ENCODE data around the gene LIPI.
"Not testable (repeated sequence)": the region's sequence is repeated elsewhere in the genome, so short reads cannot be mapped to it uniquely, and the experiment has no call there.

The LIPI gene

DNA sequence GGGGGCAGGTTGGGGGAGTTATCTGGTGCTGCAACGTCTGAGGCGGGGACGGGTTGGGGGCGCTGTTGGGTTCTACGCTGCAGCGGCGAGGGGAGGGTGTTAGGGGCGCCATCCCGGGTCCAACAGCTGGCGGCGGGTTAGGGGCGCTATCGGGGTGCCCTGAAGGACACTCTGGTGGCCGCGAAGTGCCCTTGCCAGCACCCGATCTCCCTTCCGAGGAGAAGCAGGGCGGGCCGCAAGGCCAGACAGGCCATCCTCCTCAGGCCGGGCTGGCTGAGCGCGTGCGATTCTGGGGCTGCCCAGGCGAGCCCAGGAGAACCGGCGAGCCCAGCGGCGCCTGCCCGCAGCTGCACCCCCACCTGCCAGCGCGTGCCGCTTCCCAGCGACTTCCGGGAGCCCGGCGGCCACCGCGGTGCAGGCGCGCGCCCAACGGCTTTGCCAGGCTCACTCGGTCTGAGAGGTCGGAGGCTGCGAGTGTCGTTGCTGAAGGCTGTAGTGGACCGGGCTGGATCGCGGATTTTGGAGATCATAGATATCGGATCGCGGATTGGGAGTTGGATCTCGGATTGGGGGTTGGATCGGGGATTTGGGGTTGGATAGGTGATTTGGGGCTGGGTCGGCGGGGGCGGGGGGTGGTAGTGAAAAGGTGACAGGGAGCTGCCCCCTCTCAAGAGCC is 147.0 kb downstream of the LIPI start:
- H3K9ac ChIP-seq (ENCODE audit: low read length in 5 of 5); H3K9me3 ChIP-seq (ENCODE audit: control insufficient read depth in 5 of 5, low read length in 5 of 5); H3K4me1 ChIP-seq (ENCODE audit: control insufficient read depth in 5 of 5, insufficient read depth in 5 of 5, low read length in 5 of 5); H3K27me3 ChIP-seq (ENCODE audit: control insufficient read depth in 5 of 5, insufficient read depth in 4 of 5, low read length in 5 of 5); H3K36me3 ChIP-seq (ENCODE audit: control insufficient read depth in 5 of 5, insufficient read depth in 5 of 5, low read length in 5 of 5); H3K4me3 ChIP-seq (ENCODE audit: low read depth in 1 of 5, low read length in 5 of 5); H3K27ac ChIP-seq (ENCODE audit: low read depth, low read length): not testable (repeated sequence)

DNA sequence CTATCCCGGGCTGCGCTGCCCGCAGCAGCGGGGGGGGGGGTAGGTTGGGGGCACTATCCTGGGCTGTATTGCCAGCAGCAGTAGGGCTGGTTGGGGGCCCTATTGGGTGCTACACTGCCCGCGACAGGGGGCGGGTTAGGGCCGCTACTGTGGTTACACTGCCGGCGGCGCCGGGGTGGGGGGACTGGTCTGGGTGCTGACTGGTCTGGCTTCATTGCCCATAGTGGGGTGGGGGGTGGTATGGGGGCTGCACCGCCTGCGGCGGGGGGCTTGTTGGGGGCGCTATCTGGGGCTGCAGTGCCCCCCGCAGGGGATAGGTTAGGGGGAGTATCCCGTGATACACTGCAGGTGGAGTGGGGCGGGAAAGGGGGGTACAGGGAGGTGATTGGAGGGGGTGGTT is 148.1 kb downstream of the LIPI start:
- not testable (repeated sequence) for H3K36me3 ChIP-seq (ENCODE audit: control insufficient read depth in 5 of 5, insufficient read depth in 5 of 5, low read length in 5 of 5); H3K4me1 ChIP-seq (ENCODE audit: control insufficient read depth in 5 of 5, insufficient read depth in 5 of 5, low read length in 5 of 5); H3K9me3 ChIP-seq (ENCODE audit: control insufficient read depth in 5 of 5, low read length in 5 of 5); H3K27ac ChIP-seq (ENCODE audit: low read depth, low read length); H3K4me3 ChIP-seq (ENCODE audit: low read depth in 1 of 5, low read length in 5 of 5); H3K27me3 ChIP-seq (ENCODE audit: control insufficient read depth in 5 of 5, insufficient read depth in 4 of 5, low read length in 5 of 5); H3K9ac ChIP-seq (ENCODE audit: low read length in 5 of 5)

DNA sequence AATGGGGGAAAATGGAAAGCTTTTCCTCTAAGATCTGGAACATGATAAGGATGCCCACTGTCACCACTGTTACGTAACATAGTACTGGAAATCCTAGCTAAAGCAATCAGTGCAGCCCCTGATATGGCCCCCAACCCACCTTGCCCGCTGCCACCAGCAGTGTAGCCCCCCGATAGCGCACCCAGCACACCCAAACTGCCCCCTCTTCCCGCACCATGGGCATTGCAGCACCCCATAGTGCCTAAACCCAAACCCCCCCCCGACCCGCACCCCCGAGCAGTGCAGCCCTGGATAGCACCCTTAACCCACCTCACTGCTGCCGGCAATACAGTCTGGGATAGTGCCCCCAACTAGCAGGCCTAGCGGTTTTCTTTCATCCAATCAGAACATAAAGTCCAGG is 148.9 kb downstream of the LIPI start:
- H3K36me3 ChIP-seq (ENCODE audit: control insufficient read depth in 5 of 5, insufficient read depth in 5 of 5, low read length in 5 of 5); H3K9me3 ChIP-seq (ENCODE audit: control insufficient read depth in 5 of 5, low read length in 5 of 5); H3K4me3 ChIP-seq (ENCODE audit: low read depth in 1 of 5, low read length in 5 of 5); H3K4me1 ChIP-seq (ENCODE audit: control insufficient read depth in 5 of 5, insufficient read depth in 5 of 5, low read length in 5 of 5); H3K27ac ChIP-seq (ENCODE audit: low read depth, low read length); H3K27me3 ChIP-seq (ENCODE audit: control insufficient read depth in 5 of 5, insufficient read depth in 4 of 5, low read length in 5 of 5); H3K9ac ChIP-seq (ENCODE audit: low read length in 5 of 5): not testable (repeated sequence)

DNA sequence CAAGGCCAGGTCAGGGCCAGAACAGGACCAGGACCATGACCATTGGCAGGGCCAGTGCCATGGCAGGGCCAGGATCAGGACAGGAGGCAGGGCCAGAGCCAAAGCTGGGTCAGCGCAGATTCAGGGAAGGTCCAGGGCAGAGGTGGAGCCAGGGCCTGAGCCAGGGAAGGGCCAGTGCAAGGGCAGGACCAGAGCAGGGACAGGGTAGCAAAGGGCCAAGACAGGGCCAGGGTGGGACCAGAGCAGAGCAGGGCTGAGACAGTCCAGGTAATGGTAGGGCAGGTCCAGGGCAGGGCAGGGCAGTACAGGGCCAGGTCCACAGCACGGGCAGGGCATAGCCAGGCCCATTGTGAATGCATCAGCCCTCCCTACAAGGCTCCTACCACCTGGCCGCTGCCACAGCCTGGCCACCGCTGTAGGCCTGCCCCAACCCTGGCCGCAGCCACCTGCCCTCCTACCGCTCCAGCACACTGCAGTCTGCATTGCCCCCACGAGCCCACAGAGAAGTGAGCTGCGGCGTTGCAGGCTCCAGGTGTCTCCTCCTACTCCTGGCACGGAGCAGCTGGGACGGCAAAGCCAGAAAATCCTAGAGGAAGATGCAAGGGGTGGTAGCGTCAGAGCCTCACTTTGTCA is 151.6 kb downstream of the LIPI start:
- H3K9me3 ChIP-seq (ENCODE audit: control insufficient read depth in 5 of 5, low read length in 5 of 5); H3K27ac ChIP-seq (ENCODE audit: low read depth, low read length); H3K4me1 ChIP-seq (ENCODE audit: control insufficient read depth in 5 of 5, insufficient read depth in 5 of 5, low read length in 5 of 5); H3K4me3 ChIP-seq (ENCODE audit: low read depth in 1 of 5, low read length in 5 of 5); H3K36me3 ChIP-seq (ENCODE audit: control insufficient read depth in 5 of 5, insufficient read depth in 5 of 5, low read length in 5 of 5); H3K9ac ChIP-seq (ENCODE audit: low read length in 5 of 5); H3K27me3 ChIP-seq (ENCODE audit: control insufficient read depth in 5 of 5, insufficient read depth in 4 of 5, low read length in 5 of 5): not testable (repeated sequence)
